Esophagus muscularis mucosa (tissue), 3 donors: Measurements from ENCODE around the gene WNT8A.

Source experiments
- EP300 ChIP-seq: sonication (generic); formaldehyde crosslinking; IDR thresholded peaks from one replicate; pipeline ENCODE4 v1.6.1; 2017; ENCODE audit warnings: antibody characterized with exemption
- TF ChIP-seq, protein P1 (sequence below), 3 experiments: fragments of 200-600 bp in 2 of 3; fragments of 450-650 bp in 1 of 3; sonication (generic) in 2 of 3; IDR thresholded peaks; one replicate each; pipeline ENCODE4 v1.5.1; 2017 to 2019; ENCODE audit warnings: antibody characterized with exemption in 3 of 3, mild to moderate bottlenecking in 2 of 3, moderate library complexity in 1 of 3

DNA sequence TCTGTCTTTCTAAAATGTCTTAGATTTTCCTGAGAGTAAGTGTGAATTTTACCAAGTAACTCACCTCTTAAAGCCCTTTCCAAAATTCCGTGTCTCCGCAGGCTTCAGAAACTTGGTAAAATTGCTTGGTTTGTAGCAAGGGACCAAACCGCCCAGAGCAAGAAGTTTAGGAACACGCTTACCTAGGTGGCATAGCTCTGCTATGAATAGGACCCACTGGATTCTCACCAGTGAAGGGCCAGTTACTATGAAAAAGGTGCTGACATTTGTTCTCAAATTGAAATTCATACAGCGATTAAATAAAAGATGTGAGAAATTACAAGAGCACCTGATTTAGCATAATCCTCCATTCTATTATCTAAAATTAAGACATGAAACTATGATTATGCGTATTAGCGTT is 48.7 kb downstream of the WNT8A start:
- TF ChIP-seq, protein P1, sequence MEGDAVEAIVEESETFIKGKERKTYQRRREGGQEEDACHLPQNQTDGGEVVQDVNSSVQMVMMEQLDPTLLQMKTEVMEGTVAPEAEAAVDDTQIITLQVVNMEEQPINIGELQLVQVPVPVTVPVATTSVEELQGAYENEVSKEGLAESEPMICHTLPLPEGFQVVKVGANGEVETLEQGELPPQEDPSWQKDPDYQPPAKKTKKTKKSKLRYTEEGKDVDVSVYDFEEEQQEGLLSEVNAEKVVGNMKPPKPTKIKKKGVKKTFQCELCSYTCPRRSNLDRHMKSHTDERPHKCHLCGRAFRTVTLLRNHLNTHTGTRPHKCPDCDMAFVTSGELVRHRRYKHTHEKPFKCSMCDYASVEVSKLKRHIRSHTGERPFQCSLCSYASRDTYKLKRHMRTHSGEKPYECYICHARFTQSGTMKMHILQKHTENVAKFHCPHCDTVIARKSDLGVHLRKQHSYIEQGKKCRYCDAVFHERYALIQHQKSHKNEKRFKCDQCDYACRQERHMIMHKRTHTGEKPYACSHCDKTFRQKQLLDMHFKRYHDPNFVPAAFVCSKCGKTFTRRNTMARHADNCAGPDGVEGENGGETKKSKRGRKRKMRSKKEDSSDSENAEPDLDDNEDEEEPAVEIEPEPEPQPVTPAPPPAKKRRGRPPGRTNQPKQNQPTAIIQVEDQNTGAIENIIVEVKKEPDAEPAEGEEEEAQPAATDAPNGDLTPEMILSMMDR (IDR thresholded peaks at IDR 0.05) = no peak
- TF ChIP-seq EP300 = no peak
